ENCODE results near the gene WEE1.

GRCh38 chr11:9604134-9604533, 30.7 kb downstream of the WEE1 start:
- TF ChIP-seq, protein P1, sequence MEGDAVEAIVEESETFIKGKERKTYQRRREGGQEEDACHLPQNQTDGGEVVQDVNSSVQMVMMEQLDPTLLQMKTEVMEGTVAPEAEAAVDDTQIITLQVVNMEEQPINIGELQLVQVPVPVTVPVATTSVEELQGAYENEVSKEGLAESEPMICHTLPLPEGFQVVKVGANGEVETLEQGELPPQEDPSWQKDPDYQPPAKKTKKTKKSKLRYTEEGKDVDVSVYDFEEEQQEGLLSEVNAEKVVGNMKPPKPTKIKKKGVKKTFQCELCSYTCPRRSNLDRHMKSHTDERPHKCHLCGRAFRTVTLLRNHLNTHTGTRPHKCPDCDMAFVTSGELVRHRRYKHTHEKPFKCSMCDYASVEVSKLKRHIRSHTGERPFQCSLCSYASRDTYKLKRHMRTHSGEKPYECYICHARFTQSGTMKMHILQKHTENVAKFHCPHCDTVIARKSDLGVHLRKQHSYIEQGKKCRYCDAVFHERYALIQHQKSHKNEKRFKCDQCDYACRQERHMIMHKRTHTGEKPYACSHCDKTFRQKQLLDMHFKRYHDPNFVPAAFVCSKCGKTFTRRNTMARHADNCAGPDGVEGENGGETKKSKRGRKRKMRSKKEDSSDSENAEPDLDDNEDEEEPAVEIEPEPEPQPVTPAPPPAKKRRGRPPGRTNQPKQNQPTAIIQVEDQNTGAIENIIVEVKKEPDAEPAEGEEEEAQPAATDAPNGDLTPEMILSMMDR (IDR thresholded peaks at IDR 0.05): no peak
- no peak for TF ChIP-seq POLR2A (IDR thresholded peaks at IDR 0.05)

All from Peyer's patch (tissue), 4 donors.